ENCODE measurements around the gene TPSG1. TPM values are rescaled to one million over a fixed set of nuclear protein-coding genes. Genes with fewer than 3 reads are reported as not detected.
A peak's percentile ranks its signal among the peaks of the same experiment; 100 is the strongest.

The TPSG1 gene
- total and polyA plus RNA-seq, 11 donors = not detected

DNA sequence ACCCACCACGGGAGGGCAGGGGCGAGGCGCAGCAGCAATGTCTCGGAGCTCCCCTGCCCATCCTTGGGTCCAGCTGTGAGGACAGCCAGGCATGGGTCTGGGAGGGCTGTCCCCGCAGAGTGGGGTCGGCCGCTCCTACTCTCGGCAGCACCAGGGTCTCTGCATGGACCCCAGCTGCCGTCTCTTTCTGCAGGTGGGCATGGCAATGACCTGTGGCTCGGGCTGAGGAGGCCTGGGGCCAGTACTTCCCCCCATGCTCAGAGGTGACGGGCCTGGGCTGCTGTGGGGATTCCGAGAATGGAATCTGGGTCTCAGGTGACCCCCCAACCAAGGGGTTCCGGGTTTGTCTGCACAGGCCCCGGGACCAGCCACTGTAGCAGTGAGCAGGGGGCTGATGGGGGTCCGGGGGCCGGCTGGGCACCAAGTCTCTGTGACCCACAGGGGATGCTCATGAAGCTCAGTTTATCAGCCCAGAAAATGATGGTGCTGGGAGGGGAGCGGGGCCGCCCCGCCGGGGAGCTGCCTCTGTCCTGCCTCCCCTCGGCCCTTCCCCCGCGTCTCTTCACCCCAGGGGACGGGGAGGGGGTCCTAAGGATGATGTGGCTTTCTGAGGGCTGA lies 48.7 kb downstream of the TPSG1 start:
- no peaks in the 10 kb centered on the region for H3K9me3 ChIP-seq
- H3K4me3 ChIP-seq = no peak overlapping the region
- no peaks in the 10 kb centered on the region for H3K36me3 ChIP-seq
- DNase-seq = no peak
- intact Hi-C loops (cut with DNase I) = no loop called here
- no peak for ATAC-seq
- peaks cover 0 to 9% (median 0%) of the 10 kb centered on the region in 12 donors for H3K4me1 ChIP-seq
- WGBS, 4 donors = 79 to 86% (median 83%) methylated on average over 7 to 24 of the region's 24 CpGs
- peaks cover 0 to 22% (median 0%) of the 10 kb centered on the region in 9 donors for H3K27me3 ChIP-seq
- H3K27ac ChIP-seq = peak overlapping the region in 1 of 12 donors; percentile 90
- TF ChIP-seq, protein P1, sequence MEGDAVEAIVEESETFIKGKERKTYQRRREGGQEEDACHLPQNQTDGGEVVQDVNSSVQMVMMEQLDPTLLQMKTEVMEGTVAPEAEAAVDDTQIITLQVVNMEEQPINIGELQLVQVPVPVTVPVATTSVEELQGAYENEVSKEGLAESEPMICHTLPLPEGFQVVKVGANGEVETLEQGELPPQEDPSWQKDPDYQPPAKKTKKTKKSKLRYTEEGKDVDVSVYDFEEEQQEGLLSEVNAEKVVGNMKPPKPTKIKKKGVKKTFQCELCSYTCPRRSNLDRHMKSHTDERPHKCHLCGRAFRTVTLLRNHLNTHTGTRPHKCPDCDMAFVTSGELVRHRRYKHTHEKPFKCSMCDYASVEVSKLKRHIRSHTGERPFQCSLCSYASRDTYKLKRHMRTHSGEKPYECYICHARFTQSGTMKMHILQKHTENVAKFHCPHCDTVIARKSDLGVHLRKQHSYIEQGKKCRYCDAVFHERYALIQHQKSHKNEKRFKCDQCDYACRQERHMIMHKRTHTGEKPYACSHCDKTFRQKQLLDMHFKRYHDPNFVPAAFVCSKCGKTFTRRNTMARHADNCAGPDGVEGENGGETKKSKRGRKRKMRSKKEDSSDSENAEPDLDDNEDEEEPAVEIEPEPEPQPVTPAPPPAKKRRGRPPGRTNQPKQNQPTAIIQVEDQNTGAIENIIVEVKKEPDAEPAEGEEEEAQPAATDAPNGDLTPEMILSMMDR (IDR thresholded peaks at IDR 0.05) = no peak
- TF ChIP-seq POLR2A (IDR thresholded peaks at IDR 0.05) = no peak

DNA sequence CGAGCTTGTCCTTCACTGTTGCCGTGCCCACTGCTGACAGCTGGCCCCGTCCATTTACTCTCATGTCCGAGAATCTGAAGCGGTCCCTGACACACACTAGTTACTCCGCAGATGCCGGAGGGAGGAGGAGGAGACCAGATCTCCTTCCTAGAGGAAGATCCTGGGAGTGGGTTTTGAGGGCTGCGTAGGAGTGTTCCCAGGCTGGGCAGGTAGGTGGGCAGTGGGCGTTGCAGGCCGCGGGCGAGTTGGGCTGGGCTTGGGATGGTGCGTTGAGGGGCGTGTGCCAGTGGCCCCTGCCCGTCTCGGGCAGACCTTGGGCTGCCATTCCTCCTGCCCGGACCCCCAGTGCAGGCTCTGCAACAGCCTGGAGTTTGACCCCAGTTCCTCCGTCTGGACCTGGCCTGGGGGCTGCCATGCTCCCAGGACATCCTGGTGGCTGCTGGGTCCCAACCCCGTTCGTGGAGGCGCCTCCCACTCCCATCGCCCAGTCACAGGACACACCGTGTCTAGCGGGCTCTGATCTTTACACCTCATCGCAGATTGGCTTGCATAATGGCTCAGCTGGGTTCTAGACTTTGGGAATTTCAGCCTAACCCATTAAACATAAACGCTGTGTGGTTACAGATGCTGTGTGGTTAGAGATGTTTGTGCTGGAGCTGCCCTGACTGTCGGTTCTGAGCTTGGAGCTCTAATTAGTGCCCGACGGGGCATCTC lies 49.3 kb downstream of the TPSG1 start:
- ATAC-seq = no peak
- H3K27ac ChIP-seq = peak overlapping the region in 1 of 12 donors; percentile 90
- no peak overlapping the region for H3K4me3 ChIP-seq
- H3K27me3 ChIP-seq = peaks cover 0 to 21% (median 3%) of the 10 kb centered on the region in 9 donors
- no peak for TF ChIP-seq POLR2A (IDR thresholded peaks at IDR 0.05)
- TF ChIP-seq, protein P1 (IDR thresholded peaks at IDR 0.05) = no peak
- H3K9me3 ChIP-seq = no peaks in the 10 kb centered on the region
- no peak for DNase-seq
- H3K36me3 ChIP-seq = no peaks in the 10 kb centered on the region
- whole genome bisulfite sequencing, 4 donors = 82 to 87% (median 85%) methylated on average over 22 to 29 of the region's 29 CpGs
- intact Hi-C loops (cut with DNase I) = no loop called here
- peaks cover 0 to 3% (median 0%) of the 10 kb centered on the region in 12 donors for H3K4me1 ChIP-seq

DNA sequence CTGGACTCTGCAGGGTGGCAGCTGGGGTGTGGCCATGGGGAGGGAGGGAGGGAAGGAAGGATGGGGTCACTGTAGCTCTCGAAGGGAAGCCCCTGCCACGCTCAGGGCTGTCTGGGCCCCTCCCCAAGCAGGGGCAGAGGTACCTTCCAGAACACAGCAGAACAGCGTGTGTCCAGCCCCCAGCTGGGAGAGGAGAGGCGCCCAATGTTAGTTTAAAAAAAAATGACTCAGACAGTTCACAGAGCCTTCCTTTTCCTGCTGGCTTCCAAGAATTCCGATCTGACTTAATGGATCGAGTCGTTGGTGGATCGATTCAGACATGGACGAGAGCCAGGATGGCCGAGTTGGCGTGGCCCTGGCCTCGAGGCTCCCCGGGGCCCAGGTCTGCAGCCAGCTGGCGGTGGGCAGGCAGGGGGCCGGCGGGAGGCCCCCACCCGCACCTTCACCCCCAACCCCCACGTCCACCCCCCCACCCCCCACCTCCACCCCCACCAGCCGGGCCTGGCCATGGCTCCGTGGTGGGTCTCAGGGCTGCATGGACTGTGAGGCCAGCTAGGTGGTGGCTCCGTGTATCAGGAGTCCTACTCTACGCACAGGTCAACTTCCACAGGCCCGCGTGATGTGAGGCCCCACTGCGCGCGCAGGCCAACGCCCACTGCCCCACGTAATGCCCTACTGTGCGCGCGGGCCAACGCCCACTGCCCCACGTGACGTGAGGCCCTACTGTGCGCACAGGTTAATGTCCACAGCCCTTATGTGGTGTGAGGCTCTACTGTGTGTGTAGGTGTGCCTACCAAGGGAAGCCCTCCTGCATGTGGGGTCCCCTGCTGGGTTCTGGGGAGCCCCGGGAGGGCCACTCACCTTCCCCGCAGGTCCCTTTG lies 50.4 kb downstream of the TPSG1 start:
- ATAC-seq (no peak), DNase-seq (no peak)
- Histone ChIP-seq H3K36me3 (no peaks in the 10 kb centered on the region), H3K4me1 (peaks cover 0 to 5% (median 0%) of the 10 kb centered on the region in 12 donors), H3K9me3 (no peaks in the 10 kb centered on the region), H3K27ac (peak overlapping the region in 1 of 12 donors; percentile 90), H3K27me3 (peaks cover 0 to 30% (median 3%) of the 10 kb centered on the region in 9 donors), H3K4me3 (no peak overlapping the region)
- TF ChIP-seq POLR2A (IDR thresholded peaks at IDR 0.05) = no peak
- TF ChIP-seq, protein P1 (IDR thresholded peaks at IDR 0.05) = no peak
- 68 to 78% (median 76%) methylated on average over 15 to 38 of the region's 38 CpGs for WGBS, 4 donors
- intact Hi-C loops (cut with DNase I) = no loop called here

All from heart left ventricle (tissue), 16 donors.